Breast epithelium (tissue), 4 donors: ENCODE results near the gene IL11RA. TPM values are rescaled to one million over a fixed set of nuclear protein-coding genes. Genes with fewer than 3 reads are reported as not detected.

Source experiments
- DNase-seq, 2 donors: peaks; one replicate each; pipeline ENCODE4 v3.0.0-alpha.2; 2019; ENCODE audit warnings: low spot score in 2 of 2
- H3K27ac ChIP-seq, 2 donors: fragments of 200-600 bp; sonication (generic) in 1 of 2; one replicate each; pipeline ENCODE4 v1.5.1; 2016 to 2019; ENCODE audit warnings: mild to moderate bottlenecking in 1 of 2
- H3K27me3 ChIP-seq, 2 donors: fragments of 200-600 bp; sonication (generic) in 1 of 2; one replicate each; pipeline versions ENCODE4 v1.5.1 to v1.6.0; 2017 to 2019; ENCODE audit warnings: control low read depth in 1 of 2, mild to moderate bottlenecking in 1 of 2
- H3K36me3 ChIP-seq: fragments of 200-600 bp; one replicate; pipeline ENCODE4 v1.5.1; 2019
- H3K4me1 ChIP-seq, 2 donors: fragments of 200-600 bp; sonication (generic); one replicate each; pipeline ENCODE4 v1.5.1; 2016 to 2019; ENCODE audit warnings: control low read depth in 1 of 2
- H3K4me3 ChIP-seq, 3 donors: fragments of 200-600 bp; sonication (generic); 1 replicate in 2 of 3; 2 replicates in 1 of 3; pipeline ENCODE4 v1.5.1; 2016 to 2019; ENCODE audit warnings: mild to moderate bottlenecking in 3 of 3, moderate library complexity in 2 of 3
- H3K9me3 ChIP-seq, 2 donors: fragments of 200-600 bp; sonication (generic) in 1 of 2; one replicate each; pipeline ENCODE4 v1.5.1; 2016 to 2019; ENCODE audit warnings: control low read depth in 1 of 2
- CTCF ChIP-seq, 3 donors: fragments of 450-650 bp; IDR thresholded peaks; one replicate each; pipeline ENCODE4 v1.5.1; 2016 to 2017; ENCODE audit warnings: antibody characterized with exemption in 3 of 3, mild to moderate bottlenecking in 3 of 3, moderate library complexity in 3 of 3
- POLR2A ChIP-seq: fragments of 450-650 bp; IDR thresholded peaks from one replicate; pipeline ENCODE4 v1.6.1; 2016; ENCODE audit warnings: antibody characterized with exemption, mild to moderate bottlenecking, moderate library complexity
- POLR2AphosphoS5 ChIP-seq, 3 donors: sonication (generic); formaldehyde crosslinking; IDR thresholded peaks; one replicate each; pipeline ENCODE4 v1.6.1; 2017; ENCODE audit warnings: antibody characterized with exemption in 3 of 3
- intact Hi-C: fragments of 100-400 bp; cut with DNase I; formaldehyde crosslinking; loops from one replicate; pipeline ENCODE4 v1.15.1; 2023; ENCODE audit warnings: low total_unique reads
- total RNA-seq, 3 donors: library from RNA; depleted of rRNA; stranded (reverse); fragments of >200 nt; gene quantifications; one replicate each; pipeline ENCODE4 v1.1.0, GENCODE V29; 2016

IL11RA gene
- total RNA-seq, 3 donors from 2014 or later, result 20.3 to 45.5 (median 42.1) TPM

DNA sequence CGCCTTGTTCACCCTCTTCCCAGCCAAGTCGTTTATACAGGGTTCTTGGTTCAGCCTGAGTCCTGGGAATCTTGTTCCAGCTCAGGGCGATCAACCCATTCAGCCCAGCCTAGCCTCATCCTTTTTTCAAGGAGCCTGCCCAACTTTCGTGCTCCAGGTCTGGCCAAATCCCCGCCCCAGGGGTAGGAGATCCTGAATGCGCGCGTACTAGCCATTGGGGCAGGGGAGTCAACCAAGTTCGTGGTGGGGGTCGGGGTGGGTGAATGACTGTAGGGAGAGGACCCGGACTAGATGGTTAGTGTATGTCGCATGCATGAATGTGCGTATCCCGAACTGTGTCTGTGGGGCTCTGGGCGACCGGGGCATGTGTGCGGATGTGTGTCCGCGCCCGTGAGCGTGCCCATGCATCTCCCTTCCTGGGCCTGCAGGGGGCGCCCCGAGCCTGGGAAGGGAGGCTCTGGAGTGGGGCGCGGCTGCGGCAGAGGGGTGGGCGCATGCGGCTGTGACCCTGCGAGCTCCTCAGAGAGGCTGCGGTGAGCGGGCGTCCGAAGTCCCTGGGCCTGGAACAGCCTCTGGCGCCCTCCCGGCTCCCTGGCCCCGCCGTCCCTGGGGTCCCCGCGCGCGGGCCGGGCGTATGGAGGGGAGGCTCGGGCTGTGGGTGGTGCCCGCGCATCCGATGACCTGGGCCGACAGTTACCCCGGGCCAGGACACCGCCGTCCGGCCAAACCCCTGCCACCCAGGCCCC, 49.2 kb downstream of the IL11RA start:
- H3K4me1 ChIP-seq, result no peaks in the 10 kb centered on the region
- no peaks in the 10 kb centered on the region for H3K9me3 ChIP-seq
- peak overlapping the region; percentile 61 to 79 (median 69) for H3K4me3 ChIP-seq
- TF ChIP-seq POLR2A, result no peak
- TF ChIP-seq POLR2AphosphoS5 (IDR thresholded peaks at IDR 0.05), result no peak
- peak; percentile 69 to 78 (median 77) for TF ChIP-seq CTCF (IDR thresholded peaks at IDR 0.05)
- no peaks in the 10 kb centered on the region for H3K27me3 ChIP-seq
- peak overlapping the region; percentile 74 to 93 for H3K27ac ChIP-seq
- no peaks in the 10 kb centered on the region for H3K36me3 ChIP-seq
- peak; percentile 54 to 73 for DNase-seq
- intact Hi-C loops, result loop anchor here (5.0 kb wide), 2 partner anchors 126 to 154 kb away; no protein-coding TSS in a partner anchor

DNA sequence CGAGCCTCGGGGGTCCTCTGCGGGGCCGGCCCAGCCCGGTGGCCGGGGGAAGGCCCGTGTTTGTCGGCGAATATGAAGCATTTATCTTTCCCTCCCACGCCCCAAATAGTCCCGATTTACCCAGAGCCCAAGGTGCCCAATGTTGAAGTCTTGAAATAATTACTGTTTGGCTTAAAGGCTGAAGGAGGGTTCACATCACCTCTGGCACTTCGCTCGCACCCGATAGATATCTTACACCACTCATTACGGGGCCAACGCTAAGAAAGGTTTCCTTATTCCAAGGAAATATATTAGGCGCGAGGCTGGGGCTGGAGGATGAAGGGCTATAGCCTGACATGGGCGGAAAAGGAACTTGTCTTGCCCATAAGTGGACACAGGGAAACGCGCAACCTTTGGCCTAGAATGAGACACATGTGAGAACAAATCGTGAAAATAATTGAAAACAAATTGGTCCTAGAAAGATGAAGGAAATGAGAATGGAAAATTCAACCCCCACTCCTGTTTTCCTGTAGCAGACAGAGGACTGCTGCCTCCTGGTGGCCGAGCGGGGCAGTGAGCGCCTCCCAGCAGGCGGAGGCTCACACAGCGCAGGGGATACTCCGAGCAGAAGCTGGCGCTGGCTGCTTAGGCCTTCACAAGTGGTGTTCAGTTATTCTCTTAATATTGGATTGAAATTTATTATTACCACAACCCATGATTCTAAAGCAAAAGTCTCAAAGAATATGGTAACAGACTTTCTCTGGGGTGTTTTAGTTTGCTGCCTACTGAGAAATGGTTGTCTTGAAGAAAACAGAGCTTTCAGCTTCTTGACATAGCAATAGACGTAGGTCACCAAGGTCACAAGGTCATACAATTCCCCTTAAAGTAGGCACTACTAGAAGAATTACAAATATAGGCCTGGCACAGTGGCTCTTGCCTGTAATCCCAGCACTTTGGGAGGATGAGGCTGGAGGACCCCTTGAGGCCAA, 50.1 kb downstream of the IL11RA start:
- peak overlapping the region; percentile 74 to 93 for H3K27ac ChIP-seq
- H3K9me3 ChIP-seq, result no peaks in the 10 kb centered on the region
- no peaks in the 10 kb centered on the region for H3K4me1 ChIP-seq
- intact Hi-C loops, result loop anchor here (5.0 kb wide), 2 partner anchors 125 to 155 kb away; no protein-coding TSS in a partner anchor
- DNase-seq, result peak; percentile 79 to 86
- TF ChIP-seq POLR2AphosphoS5 (IDR thresholded peaks at IDR 0.05), result peak in 2 of 3 donors; percentile 64 to 71
- TF ChIP-seq POLR2A, result no peak
- peak; percentile 94 to 95 (median 95) for TF ChIP-seq CTCF (IDR thresholded peaks at IDR 0.05)
- peak overlapping the region; percentile 61 to 79 (median 69) for H3K4me3 ChIP-seq
- H3K36me3 ChIP-seq, result no peaks in the 10 kb centered on the region
- H3K27me3 ChIP-seq, result no peaks in the 10 kb centered on the region

GRCh38 chr9:34707130-34707529, 55.1 kb downstream of the IL11RA start:
- Histone ChIP-seq H3K9me3 (no peaks in the 10 kb centered on the region), H3K4me3 (no peak overlapping the region), H3K27ac (no peak overlapping the region), H3K36me3 (no peaks in the 10 kb centered on the region), H3K4me1 (no peaks in the 10 kb centered on the region), H3K27me3 (no peaks in the 10 kb centered on the region)
- intact Hi-C loops, result no loop called here
- TF ChIP-seq CTCF (IDR thresholded peaks at IDR 0.05), result no peak
- no peak for TF ChIP-seq POLR2AphosphoS5 (IDR thresholded peaks at IDR 0.05)
- no peak for TF ChIP-seq POLR2A
- no peak for DNase-seq

DNA sequence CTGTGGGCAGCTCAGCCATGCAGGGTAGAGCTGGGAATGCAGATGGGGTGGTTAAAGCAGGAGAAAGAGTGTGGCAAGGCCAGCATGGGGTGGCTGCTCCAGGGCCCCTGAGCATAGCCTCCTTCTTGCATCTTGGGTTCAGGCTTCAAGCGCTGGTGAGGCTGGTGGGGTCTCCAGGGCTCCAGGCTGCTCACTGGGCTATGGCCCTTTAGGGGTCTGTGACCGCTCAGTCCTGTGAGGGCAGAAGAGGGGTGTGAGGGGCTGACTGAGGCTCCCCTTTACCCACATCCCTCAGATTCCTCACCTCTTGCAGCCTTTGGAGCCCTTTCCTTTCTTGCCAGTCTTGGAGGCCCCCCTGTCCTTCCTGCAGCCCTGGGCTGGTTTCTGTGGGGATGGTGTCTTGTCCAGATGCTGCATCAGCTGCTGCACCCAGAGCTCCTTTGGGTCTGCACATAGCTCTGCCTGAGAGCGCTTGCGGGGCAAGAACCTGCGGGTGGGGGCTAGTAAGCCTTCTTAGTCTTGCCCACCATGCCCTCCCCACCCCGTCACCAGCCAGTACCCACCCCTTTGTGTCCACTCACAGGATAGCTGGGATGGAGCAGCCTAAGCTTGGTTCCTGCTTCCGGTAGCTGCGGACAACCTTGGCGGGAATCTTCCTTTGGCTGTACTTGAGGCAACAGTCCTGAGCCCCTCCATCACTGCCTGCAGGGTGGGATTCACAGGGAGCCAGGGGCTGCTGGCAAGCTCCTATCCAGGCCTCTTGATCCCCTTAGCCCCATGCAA, 57.4 kb downstream of the IL11RA start:
- Histone ChIP-seq H3K27me3 (no peaks in the 10 kb centered on the region), H3K27ac (no peak overlapping the region), H3K4me3 (no peak overlapping the region), H3K9me3 (no peaks in the 10 kb centered on the region), H3K4me1 (no peaks in the 10 kb centered on the region), H3K36me3 (no peaks in the 10 kb centered on the region)
- intact Hi-C loops, result no loop called here
- TF ChIP-seq CTCF (IDR thresholded peaks at IDR 0.05) (no peak), POLR2AphosphoS5 (IDR thresholded peaks at IDR 0.05) (no peak), POLR2A (no peak)
- no peak for DNase-seq
